Stimulated activated naive CD8-positive, alpha-beta T cell treated with anti-CD3 and anti-CD28 coated beads, Interleukin-15, Interleukin-2, amounts not matched to agents 100 U/mL and 50 U/mL, for 24 hours (primary cell): ENCODE results near the gene NOD2.

Source experiments
- ATAC-seq: fragments of 150-1000 bp; cut with Tn5 transposase; one replicate; pipeline ENCODE4 v1.10.0; 2021
- DNase-seq: peaks from one replicate; pipeline ENCODE4 v3.0.0; 2021

Gene NOD2

DNA sequence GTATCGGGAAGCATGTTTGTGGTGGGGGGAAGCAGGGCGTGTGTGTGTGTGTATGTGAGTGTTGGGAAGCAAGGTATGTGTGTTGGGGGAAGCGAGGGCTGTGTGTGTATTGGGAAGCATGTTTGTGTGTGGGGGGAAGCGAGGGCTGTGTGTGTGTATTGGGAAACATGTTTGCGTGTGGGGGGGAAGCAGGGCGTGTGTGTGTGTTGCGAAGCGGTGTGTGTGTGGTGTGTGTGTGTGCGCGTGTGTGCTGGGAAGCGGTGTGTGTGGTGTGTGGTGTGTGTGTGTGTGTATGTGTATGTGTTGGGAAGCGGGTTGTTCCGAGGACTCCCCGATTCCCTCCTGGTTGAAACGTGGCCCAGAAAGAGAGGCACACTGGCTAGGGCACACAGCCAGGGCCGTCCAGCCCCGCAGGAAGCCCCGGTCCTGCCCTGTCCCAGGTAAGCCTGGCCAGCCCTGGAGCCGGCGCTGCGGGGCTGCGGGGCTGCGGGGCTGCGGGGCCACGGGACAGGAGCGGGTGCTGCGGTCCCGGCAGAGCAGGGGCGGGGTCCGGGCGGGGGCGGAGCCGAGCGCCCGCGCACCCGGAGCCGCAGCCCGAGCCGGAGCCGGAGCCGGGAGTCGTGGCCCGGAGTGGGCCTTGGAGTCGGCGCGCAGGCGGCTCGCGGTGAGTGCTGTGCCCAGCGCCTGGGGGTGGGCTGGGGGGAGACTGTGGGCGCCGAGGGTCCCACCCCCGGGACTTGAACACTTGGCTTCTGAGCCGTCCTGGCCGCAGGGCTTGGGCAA lies at the start of gene NOD2:
NOD2 (plus strand) TSS at position 608 of the 783 bp plus-strand sequence. CDS start 5,890 bp downstream, outside the sequence.
- DNase-seq: peak; percentile 42
- no peak for ATAC-seq

DNA sequence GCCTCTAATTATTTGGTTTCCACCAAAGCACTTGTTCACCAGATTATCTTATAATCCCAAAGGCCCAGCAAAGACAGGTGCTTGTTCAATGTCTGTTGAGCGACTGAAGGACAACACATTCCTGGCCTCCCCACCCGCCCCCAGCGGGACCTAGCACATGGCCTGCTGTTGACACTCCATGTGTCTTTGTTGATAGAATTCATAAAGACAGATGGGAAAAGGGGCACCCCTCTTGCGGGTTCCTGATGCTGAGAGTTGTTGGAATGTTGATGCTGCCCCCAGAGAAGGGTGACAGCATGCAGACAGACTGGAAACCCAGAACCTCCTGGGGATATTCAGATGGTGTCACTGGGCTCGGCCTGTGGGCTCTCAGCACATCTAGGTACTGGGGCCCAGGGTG lies 49.2 kb upstream of the NOD2 start:
- DNase-seq (no peak), ATAC-seq (no peak)

DNA sequence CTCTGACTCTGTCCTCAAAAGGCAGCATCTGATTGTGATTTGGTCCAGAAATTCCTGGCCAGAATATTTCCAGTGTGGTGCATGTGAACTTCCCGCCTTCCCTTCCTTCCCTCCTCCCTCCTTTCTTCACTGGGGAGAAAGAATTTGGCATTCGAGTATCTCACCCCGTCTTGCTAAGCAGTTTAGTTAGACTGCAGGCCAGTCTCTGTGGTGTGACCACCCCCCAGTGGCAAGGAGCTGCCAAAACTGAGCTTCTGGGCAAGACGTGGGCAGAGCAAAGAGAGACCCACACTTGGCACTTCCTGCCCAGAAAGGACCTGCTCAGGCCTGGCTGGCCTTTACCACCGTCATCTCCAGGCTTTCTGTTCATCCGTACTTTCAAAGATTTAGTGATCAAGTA lies 48.7 kb upstream of the NOD2 start:
- peak; percentile 31 for DNase-seq
- ATAC-seq: peak; percentile 58

DNA sequence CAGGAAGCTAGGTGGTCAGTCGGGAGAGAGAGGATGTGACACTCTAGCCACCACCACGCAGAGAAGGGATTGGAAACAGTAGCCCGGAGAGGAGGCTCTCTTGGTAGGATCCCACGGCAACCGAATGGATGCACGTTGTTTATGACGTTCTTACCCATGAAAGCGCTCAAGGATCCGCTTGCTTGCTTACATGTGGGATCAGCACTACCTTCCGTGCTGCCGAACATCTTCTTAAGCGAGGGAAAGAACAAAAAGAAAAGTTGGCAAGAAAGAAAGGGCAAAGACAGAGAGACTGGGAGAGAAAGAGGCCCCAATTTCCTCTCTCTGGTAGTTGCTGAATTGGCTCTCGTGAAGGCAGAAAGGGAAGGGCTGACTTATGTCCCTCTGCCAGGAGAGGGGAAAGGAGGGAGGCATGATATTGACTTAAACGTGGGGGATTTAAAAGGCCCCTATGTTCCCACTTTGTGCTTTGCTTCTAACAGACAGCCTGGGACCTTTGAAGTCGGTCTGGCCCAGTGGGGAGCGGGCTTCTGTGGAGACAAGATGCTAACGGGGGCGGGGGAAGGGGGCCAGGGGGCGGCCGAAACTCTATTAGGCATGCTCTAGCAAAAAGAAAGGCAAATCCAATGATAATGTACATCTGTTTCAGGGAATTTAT lies 47.7 kb upstream of the NOD2 start:
- ATAC-seq (no peak), DNase-seq (no peak)

DNA sequence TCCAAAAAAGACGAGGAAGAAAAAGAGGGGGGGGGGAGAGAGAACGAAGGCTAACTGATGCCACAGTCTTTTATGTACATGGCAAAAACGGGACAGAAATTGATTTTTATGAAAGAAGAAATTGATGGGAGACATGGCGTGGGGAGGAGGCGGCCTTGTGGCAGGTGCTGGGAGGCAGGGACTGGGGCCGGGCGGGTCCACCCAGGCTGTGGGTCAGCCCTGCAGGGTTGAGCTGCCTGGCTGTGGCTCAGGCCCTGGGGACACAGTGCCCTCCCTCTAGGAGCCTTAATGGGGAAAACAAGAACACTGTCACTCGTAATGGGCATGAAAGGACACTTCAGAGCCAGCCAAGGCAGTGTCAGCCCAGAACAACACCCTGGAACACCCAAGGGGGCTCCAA lies 47.1 kb upstream of the NOD2 start:
- DNase-seq (no peak), ATAC-seq (no peak)

DNA sequence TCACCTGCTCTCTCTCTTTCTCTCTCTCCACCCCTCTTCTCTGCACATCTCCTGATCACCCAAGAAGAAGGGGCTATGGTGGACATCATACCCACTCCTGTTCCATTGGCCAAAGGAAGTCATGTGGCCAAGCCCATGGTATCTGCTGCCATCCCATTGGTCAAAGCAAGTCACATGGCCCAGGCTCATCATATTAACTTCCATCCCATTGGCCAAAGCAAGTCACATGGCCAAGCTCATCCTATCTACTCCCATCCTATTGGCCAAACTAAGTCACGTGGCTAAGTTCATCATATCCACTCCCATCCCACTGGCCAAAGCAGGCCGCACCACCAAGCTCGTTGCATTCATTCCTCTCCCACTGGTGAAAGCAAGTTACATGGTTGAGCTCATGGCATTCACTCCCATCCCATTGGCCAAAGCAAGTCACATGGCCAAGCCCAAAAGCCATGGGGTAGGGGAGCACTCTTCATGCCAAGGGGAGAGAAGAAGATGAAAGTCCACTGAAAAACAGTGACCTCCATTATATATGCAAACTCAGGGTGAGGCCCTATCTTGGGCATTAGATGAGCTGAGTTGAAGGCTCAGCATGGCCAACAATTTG lies 41.5 kb upstream of the NOD2 start:
- DNase-seq (no peak), ATAC-seq (no peak)

DNA sequence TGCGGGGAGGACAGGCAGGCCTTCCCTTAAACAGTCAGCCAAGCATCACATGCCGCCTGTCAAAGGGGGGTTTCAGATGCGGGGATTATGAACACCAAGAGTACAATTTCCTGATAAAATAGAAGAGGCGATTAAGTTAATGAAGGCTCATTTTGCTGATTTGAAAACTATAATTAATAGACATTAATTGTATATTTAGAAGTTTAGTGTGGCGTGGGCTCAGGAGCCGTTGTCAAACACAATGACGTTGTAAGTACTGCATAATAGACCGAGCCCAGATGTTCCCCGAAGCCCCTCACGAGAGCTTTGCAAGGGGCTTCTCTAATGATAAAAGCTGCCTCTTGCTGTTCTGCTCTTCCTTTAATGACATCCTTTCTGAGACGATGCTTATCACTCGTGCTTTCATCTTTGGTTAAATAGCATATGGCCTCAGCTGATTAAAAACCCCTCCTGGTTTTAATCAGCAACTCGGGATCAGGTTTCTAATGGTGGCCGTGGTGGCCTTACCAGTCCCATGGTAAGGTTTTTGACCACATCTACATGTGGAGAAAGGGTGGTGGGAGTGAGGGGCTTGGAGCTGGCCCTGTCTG lies 40.5 kb upstream of the NOD2 start:
- DNase-seq (no peak), ATAC-seq (no peak)

DNA sequence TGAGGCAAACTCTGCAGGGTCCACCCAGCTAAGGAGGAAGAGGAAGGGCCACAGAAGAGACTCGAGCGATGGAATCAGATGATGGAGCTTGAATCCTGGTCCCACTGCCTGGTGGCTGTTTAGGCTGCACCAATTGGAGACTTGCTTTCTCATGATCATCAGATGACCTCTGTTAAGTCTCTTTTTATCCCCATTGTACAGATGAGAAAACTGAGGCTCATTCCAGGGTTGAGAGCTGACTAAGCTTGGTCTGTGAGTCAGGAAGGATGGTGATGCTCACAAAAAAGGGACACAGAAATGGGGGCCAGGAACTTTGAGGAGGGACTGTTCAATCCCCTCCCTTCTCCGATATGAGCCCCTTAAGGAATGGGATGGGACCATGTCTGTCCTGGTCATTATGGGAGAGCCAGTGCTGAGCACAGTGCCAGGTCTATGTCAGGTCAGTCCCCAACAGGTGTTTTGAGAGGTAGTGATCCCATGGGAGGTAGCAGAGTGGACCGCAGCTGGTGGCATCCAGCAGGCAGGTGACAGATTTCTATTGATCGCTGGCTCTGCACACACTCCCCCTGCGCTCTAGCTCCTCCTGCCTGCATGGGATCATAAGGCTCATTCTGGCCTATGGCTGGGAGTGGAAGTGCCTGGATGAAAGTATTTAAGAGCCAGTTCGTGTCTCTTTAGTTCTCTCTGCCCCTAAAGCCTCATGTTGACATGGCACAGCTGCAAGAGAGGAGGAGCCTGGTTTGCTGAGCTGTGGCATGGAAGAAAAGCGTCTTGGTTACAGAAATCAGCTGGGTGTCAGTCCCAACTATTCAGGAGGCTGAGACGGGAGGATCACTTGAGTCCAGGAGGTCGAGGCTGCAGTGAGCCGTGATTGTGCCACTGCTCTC lies 39.5 kb upstream of the NOD2 start:
- DNase-seq (no peak), ATAC-seq (no peak)

DNA sequence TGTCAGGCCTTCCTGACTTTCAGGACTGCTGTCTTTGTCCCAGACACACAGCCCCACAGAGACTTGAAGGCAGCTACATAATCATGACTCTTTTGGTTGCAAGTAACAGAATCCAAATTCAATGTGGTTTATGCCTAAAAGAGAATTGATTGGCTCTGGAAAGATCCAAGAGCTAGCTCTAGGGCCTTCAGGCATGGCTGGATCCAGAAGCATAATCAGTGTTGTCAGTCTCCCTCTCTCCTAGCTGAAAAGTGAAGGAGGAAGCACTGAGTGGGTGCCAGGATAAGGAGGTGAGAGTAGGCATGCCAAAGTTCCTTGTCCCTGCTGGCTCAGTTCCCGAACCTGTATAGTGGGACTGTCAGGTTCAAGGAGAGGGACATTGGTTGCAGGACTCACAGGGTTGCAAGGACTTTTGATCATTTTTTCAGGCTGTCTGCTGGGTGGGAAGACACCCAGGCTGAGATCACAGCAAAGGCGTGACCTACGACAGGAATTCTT lies 37.8 kb upstream of the NOD2 start:
- ATAC-seq: no peak

DNA sequence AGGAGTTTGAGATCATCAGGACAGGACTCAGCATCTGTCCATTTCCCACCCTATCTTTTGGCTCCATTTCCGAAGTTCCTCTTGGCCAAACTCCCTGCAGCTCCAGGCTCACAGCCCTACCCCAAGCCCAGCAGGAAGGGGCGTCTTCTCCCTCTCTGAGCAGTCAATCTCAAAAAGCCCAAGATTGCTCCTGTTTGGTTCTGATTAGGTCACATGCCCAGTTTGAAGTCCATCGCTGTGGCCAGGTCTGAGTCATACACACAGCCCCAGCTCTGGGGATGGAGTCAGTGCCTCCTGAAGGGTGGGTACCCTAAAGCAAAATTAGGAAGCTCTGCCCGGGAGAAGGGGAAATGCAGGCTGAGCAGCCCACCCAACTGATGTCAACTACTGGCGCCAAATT lies 36.2 kb upstream of the NOD2 start:
- DNase-seq (no peak), ATAC-seq (no peak)

More for the DNA sequence above, 37.8 kb upstream of the NOD2 start:
- DNase-seq: no peak

DNA sequence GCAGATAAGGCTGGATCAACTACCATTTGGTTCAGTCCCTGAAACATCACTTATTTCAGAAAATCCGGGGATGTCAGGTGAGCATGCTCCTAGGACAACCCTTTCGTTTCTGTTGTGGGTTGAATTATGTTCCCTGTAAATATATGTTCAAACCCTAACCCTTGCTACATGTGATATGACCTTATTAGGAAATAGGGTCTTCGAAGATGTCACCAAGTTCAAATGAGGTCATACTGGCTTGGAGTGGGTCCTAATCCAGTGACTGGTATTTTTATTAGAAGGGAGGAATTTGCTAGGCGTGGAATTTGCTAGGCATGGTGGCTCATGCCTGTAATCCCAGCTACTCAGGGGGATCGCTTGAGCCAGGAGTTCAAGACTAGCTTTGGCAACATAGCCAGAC lies 33.6 kb upstream of the NOD2 start:
- ATAC-seq: no peak

DNA sequence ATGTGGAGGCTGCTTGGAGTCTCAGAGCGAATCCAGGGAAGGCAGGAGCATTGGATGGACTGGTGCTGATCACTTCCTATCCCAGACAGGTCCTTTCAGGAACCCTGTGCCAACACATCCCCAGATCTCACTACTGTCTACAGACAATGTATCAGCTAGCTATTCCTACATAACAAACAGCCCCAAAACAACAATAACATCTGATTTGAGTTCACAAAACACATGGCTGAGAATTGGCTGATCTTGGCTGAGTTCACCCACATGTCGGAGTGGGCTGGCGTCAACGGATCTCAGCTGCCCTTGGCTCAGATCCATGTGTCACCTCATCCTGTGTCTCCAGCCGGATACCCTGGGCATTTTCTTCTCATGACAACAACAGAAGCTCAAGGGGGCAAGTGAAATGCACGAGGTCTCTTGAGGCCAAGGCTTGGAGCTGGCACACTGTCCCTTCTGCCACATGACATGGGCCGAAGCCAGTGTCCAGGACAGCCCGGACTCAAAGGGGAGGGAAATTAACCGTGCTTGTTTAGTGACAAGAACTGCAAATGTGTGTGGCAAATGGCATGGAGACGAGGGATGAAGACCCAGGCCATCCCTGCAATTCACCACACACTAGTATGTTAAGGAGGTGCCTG lies 31.0 kb upstream of the NOD2 start:
- DNase-seq: no peak
- no peak for ATAC-seq

More for the DNA sequence above, 33.6 kb upstream of the NOD2 start:
- DNase-seq: no peak

DNA sequence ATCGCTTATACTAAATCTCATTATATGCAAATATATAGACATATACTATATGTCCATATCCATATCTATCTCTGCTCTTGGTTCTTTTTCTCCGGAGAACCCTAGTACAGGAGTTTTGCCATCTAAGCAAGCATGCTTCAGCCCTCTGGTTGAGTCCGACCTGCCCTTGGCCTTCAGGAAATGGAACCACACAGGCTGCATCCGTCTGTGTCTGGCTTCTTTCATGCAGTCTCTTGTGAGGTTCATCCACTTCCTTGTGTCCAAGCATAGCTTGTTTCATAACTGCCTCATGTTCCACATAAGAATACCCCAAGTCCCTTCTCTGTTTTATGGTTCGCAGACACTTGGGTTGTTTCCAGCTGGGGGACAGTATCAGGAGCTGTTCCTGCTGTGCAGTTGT lies 29.1 kb upstream of the NOD2 start:
- no peak for ATAC-seq

DNA sequence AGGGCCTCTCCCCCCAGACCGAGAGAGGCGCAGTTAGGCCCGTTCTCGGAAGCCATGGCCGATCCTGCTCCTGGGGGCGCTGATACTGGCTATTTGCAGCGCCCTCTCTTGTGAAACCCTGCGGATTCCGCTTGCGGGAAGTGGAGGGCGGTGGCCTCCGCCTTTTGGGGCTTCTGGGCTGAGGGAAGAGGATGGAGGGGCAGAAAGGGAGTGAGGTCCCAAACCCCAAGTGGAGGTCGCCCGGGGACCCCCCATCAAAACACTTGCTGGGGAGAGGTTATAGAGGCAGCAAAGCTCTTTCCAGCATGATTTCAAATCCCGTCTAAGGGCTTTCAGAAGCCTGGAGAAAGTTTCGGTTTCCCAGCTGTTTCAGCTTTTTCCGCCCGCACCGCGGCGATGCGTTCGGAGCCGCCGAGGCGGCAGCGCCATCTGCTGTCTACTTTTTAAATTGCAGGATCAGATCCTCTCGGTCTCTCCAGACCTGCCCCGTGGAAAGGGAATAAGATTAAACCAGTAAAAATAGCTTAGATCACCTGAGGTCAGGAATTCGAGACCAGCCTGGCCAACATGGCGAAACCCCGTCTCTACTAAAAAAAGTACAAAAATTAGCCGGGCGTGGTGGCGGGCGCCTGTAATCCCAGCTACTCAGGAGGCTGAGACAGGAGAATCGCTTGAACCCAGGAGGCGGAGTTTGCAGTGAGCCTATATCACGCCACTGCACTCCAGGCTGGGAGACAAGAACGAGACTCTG lies 28.1 kb upstream of the NOD2 start:
- DNase-seq: peak; percentile 90
- peak; percentile 24 for ATAC-seq

More for the DNA sequence above, 29.1 kb upstream of the NOD2 start:
- DNase-seq: no peak

DNA sequence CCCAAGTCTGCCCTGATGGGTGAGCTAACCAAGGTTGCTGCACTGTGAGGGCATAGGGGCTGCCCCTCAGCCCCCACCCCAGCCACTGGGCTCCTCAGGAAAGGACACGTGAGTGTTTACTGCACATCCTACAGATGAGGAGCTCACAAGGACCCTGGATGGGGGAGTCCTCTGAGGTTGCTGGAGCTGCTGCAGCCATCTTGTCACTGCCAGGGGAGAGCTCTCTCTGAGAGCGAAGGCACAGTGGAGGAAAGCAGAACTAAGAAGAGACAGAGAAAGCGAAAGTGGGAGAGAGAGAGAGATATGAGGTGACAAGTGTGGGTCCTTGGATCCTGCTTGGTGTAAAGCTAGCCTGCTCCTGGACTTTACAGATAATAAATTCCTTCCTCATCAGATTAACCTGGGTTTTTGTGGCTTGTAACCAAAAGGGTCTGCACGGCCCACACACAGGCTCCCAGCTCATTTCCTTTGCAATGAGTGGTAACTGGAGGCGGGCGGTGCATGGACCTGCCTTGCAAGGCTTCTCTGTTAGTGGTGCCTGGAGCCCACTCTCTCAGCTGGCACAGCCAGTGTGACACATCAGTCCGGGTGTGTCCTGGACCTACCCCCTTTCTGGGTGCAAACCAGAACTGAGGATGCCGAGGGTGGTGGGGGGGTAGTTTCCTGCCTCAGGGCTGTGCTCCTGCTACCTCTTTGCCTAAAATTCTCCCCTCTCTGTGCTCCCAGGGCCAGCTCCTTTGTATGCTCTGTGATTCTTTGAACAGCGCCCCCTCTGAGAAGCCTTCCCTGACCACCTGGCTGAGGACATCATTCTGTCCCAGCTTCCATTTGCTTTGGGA lies 26.5 kb upstream of the NOD2 start:
- DNase-seq (peak; percentile 67), ATAC-seq (peak; percentile 88)

DNA sequence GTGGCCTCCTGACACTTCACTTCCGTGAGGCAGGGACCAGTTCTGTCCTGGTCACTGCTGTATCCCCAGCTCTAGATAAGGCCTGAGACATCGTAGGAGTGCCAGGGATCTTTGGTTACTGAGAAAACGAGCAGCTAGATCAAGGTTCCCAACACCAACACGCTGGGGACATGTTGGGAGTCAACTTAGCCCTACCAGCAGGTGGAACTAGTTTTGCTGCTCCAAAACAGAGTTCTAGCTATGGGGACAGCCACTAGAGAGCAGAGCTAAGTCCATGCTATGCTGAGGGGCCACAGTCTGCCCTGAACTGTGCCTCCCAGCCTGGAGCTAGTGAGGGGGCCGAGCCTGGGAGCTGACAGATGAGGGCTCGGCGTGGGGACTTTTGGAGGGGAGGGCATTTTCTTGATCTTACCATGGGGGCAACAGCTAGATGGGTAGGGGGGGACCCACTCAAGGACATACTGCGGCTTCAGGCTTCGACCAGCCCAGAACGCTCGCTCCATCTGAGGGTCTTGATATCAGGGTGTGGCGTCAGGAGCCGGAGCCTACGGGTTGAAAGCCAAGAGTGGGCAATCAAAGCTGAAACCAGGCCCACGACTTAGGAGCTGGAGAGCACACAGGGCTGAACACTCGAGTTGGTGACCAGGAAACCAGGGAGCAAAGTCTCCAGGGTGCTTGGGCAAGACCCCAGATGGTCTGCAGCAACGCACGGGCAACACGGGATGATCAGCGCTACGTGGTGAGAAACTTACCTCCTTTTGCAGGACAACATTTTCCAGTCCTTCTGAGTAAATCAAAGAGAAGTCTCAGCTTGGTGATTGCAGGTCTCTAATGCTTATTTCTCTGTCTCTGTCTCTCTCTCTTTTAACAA lies 25.7 kb upstream of the NOD2 start:
- ATAC-seq: no peak

DNA sequence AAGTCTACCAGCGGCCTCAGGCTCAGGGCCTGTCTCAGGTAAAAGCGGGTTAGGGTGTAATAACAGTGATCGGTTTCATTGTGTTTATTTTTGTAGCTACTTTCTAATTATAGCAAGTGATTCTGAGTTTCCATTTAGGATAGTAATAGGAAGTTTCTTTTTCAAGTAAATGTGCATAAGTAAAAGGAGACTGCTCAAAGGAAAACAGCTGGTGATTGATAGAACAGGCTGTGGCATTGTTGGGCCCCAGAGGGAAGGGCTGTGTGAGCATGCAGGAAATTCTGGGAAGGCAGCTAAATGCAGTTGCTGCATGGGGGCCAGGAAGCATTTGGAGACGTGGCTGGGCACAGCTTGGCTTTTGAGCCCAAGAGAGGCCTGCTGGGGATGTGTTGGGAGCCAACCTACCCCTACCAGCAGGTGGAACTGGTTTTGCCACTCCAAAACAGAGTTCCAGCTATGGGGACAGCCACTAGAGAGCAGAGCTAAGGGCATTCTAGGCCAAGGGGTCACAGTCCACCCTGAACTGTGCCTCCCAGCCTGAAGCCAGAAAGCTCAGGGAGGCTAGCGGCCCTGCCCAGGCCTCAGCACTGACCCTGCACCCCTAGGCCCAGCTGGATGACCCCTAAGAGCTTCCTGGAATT lies 24.9 kb upstream of the NOD2 start:
- ATAC-seq (no peak), DNase-seq (no peak)

More for the DNA sequence above, 25.7 kb upstream of the NOD2 start:
- no peak for DNase-seq

DNA sequence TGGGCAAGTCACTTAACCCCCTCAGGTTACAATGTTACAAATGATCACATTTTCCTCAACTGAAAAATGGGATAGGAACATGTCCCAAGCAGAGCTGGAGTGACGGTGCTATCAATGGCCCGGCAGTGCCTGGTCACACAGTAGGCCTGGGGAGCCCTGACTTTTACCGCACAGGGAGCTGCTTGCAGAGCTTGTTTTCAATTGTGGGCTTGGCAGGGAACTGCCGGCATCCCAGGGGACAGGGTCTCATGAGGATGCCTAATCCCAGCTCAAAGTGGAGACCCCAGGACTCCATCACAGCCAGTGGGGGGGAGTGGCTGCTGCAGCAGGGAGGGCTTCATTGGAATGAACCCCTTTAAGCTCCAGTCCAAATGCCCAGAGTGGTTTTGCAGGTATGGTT lies 23.7 kb upstream of the NOD2 start:
- ATAC-seq (no peak), DNase-seq (no peak)
